H1 (cell line): ENCODE results near the gene SRP14.

Experiments used
- RAD21 ChIP-seq, 2 experiments: IDR thresholded peaks in 1 of 2; conservative IDR thresholded peaks in 1 of 2; 2 replicates each; pipeline ENCODE4 v1.6.1; 2011; ENCODE audit warnings: low read depth in 2 of 2, low read length in 2 of 2, improper control_type of control experiment in 1 of 2, inconsistent platforms in 1 of 2, mild to moderate bottlenecking in 1 of 2, moderate library complexity in 1 of 2
- ZNF274 ChIP-seq: IDR thresholded peaks from 2 replicates; pipeline ENCODE4 v1.7.0; 2012; ENCODE audit warnings: low read length, borderline replicate concordance; ENCODE audit errors: extremely low read depth
- TF ChIP-seq, protein P1 (sequence below), 3 experiments: IDR thresholded peaks; 1 replicate in 2 of 3; 2 replicates in 1 of 3; pipeline versions ENCODE4 v1.5.1 to v1.6.1; 2011; ENCODE audit warnings: low read length in 3 of 3, mild to moderate bottlenecking in 3 of 3, inconsistent platforms in 2 of 3, low read depth in 1 of 3, moderate library complexity in 1 of 3; ENCODE audit not compliant: insufficient read depth in 1 of 3; ENCODE audit errors: control extremely low read depth in 1 of 3
- TF ChIP-seq, protein P2 (sequence below): IDR thresholded peaks from 2 replicates; pipeline ENCODE4 v1.6.1; 2012; ENCODE audit warnings: inconsistent platforms

DNA sequence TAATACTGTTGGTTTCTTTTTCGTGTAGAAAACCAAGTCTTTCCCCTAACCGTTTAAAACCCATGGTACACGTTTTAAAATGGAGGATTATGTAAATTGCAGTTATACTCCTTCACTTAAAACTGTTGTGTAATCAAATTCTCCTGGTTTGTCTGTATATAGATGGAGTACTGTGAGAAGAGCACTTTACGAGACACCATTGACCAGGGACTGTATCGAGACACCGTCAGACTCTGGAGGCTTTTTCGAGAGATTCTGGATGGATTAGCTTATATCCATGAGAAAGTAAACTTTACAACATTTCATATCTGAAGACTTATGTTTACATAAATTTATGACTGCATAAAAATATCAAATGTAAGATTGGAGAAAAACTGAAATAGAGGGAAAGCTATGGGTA, 51.2 kb downstream of the SRP14 start:
- TF ChIP-seq ZNF274 (no peak), RAD21 (IDR thresholded peaks at IDR 0.05 in 1 of 2, conservative IDR thresholded peaks at IDR 0.05 in 1 of 2; ENCODE audit: low read depth in 2 of 2, low read length in 2 of 2) (no peak)
- TF ChIP-seq, protein P1, sequence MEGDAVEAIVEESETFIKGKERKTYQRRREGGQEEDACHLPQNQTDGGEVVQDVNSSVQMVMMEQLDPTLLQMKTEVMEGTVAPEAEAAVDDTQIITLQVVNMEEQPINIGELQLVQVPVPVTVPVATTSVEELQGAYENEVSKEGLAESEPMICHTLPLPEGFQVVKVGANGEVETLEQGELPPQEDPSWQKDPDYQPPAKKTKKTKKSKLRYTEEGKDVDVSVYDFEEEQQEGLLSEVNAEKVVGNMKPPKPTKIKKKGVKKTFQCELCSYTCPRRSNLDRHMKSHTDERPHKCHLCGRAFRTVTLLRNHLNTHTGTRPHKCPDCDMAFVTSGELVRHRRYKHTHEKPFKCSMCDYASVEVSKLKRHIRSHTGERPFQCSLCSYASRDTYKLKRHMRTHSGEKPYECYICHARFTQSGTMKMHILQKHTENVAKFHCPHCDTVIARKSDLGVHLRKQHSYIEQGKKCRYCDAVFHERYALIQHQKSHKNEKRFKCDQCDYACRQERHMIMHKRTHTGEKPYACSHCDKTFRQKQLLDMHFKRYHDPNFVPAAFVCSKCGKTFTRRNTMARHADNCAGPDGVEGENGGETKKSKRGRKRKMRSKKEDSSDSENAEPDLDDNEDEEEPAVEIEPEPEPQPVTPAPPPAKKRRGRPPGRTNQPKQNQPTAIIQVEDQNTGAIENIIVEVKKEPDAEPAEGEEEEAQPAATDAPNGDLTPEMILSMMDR (IDR thresholded peaks at IDR 0.05; ENCODE audit: control extremely low read depth in 1 of 3, insufficient read depth in 1 of 3, low read depth in 1 of 3, low read length in 3 of 3) = no peak
- TF ChIP-seq, protein P2, sequence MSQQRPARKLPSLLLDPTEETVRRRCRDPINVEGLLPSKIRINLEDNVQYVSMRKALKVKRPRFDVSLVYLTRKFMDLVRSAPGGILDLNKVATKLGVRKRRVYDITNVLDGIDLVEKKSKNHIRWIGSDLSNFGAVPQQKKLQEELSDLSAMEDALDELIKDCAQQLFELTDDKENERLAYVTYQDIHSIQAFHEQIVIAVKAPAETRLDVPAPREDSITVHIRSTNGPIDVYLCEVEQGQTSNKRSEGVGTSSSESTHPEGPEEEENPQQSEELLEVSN = no peak
